Lower leg skin (tissue), 3 donors: ENCODE data around the gene SYCP3.

Experiments
- CTCF ChIP-seq, 3 donors: fragments of 450-650 bp; IDR thresholded peaks; one replicate each; pipeline ENCODE4 v1.5.1; 2016; ENCODE audit warnings: antibody characterized with exemption in 3 of 3, mild to moderate bottlenecking in 3 of 3, moderate library complexity in 2 of 3
- POLR2A ChIP-seq, 2 donors: fragments of 450-650 bp; IDR thresholded peaks; one replicate each; pipeline ENCODE4 v1.6.1; 2016 to 2017; ENCODE audit warnings: antibody characterized with exemption in 2 of 2, mild to moderate bottlenecking in 1 of 2, moderate library complexity in 1 of 2

GRCh38 chr12:101767537-101767936 lies 28.3 kb upstream of the SYCP3 start:
- TF ChIP-seq POLR2A (IDR thresholded peaks at IDR 0.05), result no peak
- no peak for TF ChIP-seq CTCF (IDR thresholded peaks at IDR 0.05)
